Anterior cingulate cortex (tissue), 58 donors: Measurements from ENCODE around the gene MDM2.
"Not testable (repeated sequence)": the region's sequence is repeated elsewhere in the genome, so short reads cannot be mapped to it uniquely, and the experiment has no call there.

ENCODE experiments used
- DNase-seq, 58 donors: peaks; one replicate each; lab custom pipeline; 2025; lab: John Stamatoyannopoulos, UW

MDM2 gene

GRCh38 chr12:68785358-68785757 is 22.6 kb upstream of the MDM2 start:
- DNase-seq, result no peak

- no peak for DNase-seq
These were observed 22.2 kb upstream of the MDM2 start for GRCh38 chr12:68785823-68786222.

- no peak for DNase-seq
These were observed 21.0 kb upstream of the MDM2 start for GRCh38 chr12:68786929-68787328.

- DNase-seq, result no peak
These were observed 19.3 kb upstream of the MDM2 start for GRCh38 chr12:68788554-68789143.

DNA sequence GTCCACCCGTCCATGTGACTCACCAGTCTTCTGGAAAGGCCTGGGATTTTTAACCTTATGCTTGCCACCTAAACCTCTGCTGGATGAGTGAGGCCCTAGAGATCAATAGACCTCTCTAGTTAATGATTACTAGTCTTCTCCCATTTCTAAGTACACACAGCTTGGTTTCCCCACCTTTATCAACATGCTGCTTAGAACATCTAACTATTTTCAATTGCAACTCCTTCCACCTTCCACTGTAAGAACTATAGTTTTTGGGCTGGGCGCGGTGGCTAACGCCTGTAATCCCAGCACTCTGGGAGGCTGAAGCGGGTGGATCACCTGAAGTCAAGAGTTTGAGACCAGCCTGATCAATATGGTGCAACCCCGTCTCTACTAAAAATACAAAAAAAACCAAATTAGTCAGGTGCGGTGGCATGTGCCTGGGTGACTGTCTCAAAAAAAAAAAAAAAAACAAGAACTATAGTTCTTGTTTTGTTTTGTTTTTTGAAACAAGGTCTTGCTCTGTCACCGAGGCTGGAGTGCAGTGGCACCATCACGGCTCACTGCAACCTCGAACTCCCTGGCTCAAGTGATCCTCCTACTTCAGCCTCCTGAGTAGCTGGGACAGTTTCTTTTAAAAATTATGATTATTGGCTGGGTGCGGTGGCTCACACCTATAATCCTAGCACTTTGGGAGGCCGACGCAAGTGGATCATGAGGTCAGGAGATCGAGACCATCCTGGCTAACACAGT is 18.7 kb upstream of the MDM2 start:
- no peak for DNase-seq

DNA sequence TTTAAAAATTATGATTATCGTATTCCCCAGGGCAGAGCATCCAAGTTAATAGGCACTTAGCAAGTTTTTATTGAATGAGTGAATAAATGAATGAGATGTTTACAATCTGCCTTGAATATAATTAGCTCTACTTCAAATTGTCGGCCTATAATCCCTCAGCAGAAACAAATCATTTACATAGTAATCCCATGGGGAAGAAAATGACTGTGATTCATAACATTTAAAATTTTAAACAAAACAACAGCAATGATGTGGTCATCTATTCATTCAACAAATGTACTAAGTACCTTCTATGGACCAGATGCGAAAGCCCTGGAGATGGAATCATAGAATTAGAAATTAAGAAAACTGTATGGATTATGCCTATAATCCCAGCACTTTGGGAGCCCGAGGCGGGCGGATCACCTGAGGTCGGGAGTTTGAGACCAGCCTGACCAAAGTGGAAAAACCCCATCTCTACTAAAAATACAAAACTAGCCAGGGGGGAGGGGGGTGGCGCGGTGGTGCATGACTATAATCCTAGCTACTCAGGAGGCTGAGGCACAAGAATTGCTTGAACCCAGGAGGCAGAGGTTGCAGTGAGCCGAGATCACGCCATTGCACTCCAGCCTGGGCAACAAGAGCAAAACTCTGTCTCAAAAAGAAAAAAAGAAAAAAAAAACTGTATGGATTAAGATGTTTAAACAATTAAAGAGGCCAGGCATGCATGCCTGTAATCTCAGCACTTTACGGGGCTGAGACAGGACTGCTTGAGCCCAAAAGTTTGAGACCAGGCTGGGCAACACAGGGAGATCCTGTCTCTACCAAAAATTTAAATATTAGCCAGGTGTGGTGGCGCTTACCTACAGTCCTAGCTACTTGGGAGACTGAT is 17.7 kb upstream of the MDM2 start:
- DNase-seq, result no peak

DNA sequence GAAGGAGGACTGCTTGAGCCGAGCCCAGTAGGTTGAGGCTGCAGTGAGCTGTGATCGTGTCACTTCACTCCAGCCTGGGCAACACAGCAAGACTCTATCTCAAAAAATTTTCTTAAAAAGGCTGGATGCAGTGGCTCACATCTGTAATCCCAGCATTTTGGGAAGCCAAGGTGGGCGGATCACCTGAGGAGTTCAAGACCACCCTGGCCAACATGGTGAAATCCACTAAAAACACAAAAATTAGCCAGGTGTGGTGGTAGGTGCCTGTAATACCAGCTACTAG is 17.1 kb upstream of the MDM2 start:
- no peak for DNase-seq

- DNase-seq, result no peak
These were observed 16.0 kb upstream of the MDM2 start for GRCh38 chr12:68791897-68792481.

- no peak for DNase-seq
These were observed 15.0 kb upstream of the MDM2 start for GRCh38 chr12:68792952-68793351.

- DNase-seq, result no peak
These were observed 14.5 kb upstream of the MDM2 start for GRCh38 chr12:68793436-68793835.

DNA sequence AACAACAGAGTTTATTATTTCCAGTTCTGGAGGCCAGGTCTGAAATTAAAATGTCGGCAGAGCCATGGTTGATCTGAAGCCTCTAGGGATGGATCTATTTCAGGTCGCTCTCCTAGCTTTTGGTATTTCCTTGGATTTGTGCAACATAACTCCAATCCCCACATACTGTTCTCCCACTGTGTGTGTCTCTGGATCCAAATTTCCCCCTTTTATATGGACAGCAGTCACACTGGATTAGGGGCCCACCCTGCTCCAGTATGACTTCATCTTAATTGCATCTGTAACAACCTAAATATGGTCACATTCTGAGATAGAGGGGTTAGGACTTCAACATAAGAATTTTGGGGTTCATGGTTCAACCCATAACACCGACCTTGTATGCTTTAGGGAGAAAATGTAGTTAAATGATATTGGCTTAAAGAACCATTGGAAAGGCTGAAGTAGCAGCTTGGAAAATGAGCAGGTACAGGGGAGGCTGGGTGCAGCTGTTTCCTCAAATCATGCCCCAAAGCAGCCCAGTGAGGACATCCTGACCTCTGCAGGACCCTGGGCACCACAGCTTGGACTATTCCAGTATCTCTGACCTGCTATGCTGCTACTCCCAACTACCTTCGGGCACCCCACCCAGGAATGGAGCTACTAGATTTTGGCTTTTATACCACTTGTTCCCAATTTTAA is 13.9 kb upstream of the MDM2 start:
- no peak for DNase-seq

DNA sequence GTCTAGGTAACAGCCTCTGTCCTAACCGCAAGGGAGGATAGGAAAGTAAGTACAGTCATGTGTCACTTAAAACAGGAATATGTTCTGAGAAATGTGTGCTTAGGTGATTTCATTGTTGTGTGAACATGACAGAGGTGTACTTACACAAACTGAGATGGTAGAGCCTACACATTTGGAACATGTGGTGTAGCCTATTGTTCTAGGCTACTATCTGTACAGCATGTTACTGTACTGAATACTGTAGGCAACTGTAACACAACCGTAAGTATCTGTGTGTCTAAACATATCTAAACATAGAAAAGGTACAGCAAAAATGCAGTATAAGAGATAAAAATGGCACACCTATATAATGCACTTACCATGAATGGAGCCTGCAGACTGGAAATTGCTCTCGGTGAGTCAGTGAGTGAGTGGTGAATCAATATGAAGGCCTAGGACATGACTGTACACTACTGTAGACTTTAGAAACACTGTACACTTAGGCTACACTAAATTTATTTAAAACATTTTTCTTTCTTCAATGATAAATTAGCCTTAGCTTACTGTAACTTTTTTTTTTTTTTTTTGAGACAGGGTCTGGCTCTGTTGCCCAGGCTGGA is 13.2 kb upstream of the MDM2 start:
- no peak for DNase-seq

GRCh38 chr12:68796399-68796798 is 11.6 kb upstream of the MDM2 start:
- no peak for DNase-seq

- no peak for DNase-seq
These were observed 9.1 kb upstream of the MDM2 start for GRCh38 chr12:68798882-68799234.

DNA sequence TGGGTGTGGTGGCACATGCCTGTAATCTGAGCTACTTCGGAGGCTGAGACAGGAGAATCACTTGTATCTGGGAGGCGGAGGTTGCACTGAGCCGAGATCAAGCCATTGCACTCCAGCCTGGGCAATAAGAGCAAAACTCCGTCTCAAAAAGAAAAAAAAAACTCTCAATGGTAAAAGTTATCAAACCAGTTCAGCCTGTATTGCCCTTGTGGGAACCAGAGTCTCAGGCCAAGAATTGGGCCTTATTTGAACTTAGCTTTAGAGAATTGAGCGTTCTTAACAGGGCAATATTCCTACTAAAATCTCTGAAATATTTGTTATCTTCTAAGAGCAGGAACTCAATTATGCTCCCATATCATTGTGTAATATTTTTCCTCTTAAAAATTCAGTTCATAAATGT is 7.7 kb upstream of the MDM2 start:
- no peak for DNase-seq

DNA sequence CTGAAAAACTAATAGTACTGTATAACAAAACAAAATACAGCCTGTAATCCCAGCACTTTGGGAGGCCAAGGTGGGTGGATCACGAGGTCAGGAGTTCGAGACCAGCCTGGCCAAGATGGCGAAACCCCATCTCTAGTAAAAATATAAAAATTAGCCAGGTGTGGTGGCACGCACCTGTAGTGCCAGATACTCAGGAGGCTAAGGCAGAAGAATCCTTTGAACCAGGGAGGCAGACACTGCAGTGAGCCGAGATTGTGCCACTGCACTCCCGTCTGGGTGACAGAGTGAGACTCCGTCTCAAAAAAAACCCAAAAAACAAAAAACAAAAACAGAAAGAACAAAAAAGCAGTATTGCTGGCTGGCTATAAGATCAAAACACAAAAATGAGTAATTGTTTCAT is 6.9 kb upstream of the MDM2 start:
- not testable (repeated sequence) for DNase-seq

- not testable (repeated sequence) for DNase-seq
These were observed 5.6 kb upstream of the MDM2 start for GRCh38 chr12:68802372-68802745.

DNA sequence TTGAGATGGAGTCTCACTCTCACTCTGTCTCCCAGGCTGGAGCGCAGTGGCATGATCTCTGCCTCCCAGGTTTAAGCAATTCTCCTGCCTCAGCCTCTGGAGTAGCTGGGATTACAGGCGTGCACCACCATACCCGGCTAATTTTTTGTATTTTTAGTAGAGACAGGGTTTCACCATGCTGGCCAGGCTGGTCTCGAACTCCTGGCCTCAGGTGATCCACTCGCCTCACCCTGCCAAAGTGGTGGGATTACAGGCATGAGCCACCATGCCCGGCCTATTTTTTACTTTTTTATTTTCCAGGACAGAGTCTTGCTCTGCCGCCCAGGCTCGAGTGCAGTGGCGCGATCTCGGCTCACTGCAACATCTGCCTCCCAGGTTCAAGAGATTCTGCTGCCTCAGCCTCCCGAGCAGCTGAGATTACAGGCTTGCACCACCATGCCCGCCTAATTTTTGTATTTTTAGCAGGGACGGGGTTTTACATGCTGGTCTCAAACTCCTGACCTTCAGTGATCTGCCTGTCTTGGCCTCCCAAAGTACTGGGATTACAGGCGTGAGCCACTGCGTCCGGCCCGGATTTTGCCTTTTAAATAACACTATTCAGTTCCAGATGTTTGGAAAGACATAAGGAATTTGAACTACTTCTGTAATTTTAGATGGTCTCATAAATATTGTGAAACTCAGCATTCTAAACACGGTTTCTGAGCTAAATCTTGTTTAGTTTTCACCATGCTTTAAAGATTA is 4.9 kb upstream of the MDM2 start:
- DNase-seq, result not testable (repeated sequence)

- no peak for DNase-seq
These were observed 3.9 kb upstream of the MDM2 start for GRCh38 chr12:68803948-68804656.
